Measurements from ENCODE around the gene GALNT2. TPM values are rescaled to one million over a fixed set of nuclear protein-coding genes. Genes with fewer than 3 reads are reported as not detected.

Gene GALNT2
- total and polyA plus RNA-seq, 12 donors, result 9.7 to 35.1 (median 25.8) TPM

DNA sequence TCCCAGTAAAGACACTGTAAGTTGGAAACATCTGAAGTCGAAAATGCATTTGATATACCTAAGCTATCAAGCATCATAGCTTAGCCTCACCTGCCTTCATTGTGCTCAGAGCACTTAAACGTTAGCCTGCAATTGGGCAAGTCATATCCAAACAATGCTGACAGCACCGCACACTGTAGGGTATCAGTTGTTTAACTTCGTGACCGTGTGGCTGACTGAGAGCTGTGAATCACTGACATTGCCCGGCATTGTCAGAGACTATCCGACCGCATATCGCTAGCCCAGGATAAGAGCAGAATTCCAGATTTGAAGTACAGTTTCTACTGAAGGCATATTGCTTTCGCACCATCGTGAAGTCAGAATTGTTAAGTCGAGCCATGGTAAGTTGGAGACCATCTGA, 41.5 kb downstream of the GALNT2 start:
- no peaks in the 10 kb centered on the region for H3K27me3 ChIP-seq
- peaks cover 8 to 67% (median 52%) of the 10 kb centered on the region in 9 donors for H3K4me1 ChIP-seq
- TF ChIP-seq, protein P1, sequence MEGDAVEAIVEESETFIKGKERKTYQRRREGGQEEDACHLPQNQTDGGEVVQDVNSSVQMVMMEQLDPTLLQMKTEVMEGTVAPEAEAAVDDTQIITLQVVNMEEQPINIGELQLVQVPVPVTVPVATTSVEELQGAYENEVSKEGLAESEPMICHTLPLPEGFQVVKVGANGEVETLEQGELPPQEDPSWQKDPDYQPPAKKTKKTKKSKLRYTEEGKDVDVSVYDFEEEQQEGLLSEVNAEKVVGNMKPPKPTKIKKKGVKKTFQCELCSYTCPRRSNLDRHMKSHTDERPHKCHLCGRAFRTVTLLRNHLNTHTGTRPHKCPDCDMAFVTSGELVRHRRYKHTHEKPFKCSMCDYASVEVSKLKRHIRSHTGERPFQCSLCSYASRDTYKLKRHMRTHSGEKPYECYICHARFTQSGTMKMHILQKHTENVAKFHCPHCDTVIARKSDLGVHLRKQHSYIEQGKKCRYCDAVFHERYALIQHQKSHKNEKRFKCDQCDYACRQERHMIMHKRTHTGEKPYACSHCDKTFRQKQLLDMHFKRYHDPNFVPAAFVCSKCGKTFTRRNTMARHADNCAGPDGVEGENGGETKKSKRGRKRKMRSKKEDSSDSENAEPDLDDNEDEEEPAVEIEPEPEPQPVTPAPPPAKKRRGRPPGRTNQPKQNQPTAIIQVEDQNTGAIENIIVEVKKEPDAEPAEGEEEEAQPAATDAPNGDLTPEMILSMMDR (IDR thresholded peaks at IDR 0.05), result no peak
- intact Hi-C loops (cut with DNase I), result loop anchor here in 2 of 10 donors (5.0 to 10.0 kb wide), 2 partner anchors 36 to 106 kb away; no protein-coding TSS in a partner anchor
- WGBS, 2 donors, result 96 to 97% methylated on average over 12 of the region's 12 CpGs
- H3K36me3 ChIP-seq, result peaks cover 0 to 3% (median 0%) of the 10 kb centered on the region in 9 donors
- no peak for DNase-seq
- H3K4me3 ChIP-seq, result no peak overlapping the region
- no peak overlapping the region for H3K27ac ChIP-seq
- no peaks in the 10 kb centered on the region for H3K9me3 ChIP-seq
- ATAC-seq, result no peak

DNA sequence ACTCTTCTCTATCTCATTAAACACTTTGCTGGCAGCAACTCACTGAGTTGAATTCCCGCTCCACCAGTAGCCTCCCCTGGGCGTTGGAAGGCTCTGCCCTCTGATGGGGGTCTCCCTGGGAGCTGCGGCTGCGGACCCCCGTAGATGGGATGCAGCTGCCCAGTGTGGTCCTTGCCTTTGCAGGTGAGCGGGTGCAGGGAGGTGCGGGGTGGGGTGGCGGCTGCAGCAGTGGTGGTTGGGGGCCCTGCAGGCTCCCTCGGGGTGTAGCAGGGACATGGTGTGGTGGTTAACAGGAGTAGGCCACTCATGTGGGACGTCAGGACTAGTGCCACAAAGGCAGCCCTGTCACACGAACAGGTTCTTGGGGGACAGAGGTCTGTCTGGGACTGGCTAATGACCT, 42.0 kb downstream of the GALNT2 start:
- Histone ChIP-seq H3K36me3 (peaks cover 0 to 8% (median 0%) of the 10 kb centered on the region in 9 donors), H3K27ac (no peak overlapping the region), H3K4me1 (peaks cover 8 to 67% (median 52%) of the 10 kb centered on the region in 9 donors), H3K27me3 (no peaks in the 10 kb centered on the region), H3K9me3 (no peaks in the 10 kb centered on the region), H3K4me3 (no peak overlapping the region)
- no peak for ATAC-seq
- DNase-seq, result no peak
- TF ChIP-seq, protein P1 (IDR thresholded peaks at IDR 0.05), result no peak
- 93 to 99% methylated on average over 11 of the region's 11 CpGs for WGBS, 2 donors
- intact Hi-C loops (cut with DNase I), result loop anchor here in 2 of 10 donors (5.0 to 10.0 kb wide), 2 partner anchors 37 to 106 kb away; no protein-coding TSS in a partner anchor

DNA sequence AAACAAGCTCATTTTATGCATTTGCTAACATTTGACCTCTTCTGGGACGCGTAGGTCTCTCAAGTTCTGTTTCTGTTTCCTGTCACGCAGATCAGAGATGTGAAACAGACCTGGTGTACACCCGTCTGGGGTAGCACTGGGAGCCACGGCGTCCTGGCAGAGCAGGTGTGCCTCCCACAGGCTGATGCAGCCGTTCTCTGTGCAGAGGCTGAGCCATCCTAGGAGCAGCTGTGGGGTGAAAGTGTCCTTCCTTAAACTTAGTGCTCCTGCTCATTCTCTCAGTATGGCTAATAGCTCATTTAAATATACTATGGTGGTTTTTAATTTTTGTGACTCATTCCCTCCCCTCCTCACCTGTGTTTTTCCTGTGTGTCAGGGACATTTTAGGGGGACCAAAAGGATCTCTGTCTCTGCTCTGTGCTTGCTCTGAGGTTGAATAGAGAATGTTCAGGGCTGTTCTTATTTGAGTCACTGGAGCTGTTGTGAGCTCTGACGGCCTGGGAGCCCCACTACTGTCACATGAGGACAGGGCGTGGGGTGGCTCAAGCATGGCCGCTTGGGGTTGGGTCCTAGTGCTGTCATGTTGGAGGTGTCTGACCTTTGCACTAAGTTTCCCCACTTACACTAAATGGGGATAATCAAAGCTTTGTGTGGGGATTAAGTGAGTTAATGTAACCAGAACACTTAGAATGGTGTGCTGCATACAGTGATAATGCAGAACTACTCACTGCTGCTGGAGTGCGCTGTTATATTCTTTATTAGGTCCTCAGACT, 43.0 kb downstream of the GALNT2 start:
- DNase-seq (no peak), ATAC-seq (no peak)
- peaks cover 0 to 9% (median 0%) of the 10 kb centered on the region in 9 donors for H3K36me3 ChIP-seq
- TF ChIP-seq, protein P1 (IDR thresholded peaks at IDR 0.05), result no peak
- no peaks in the 10 kb centered on the region for H3K9me3 ChIP-seq
- H3K27me3 ChIP-seq, result no peaks in the 10 kb centered on the region
- peaks cover 6 to 60% (median 47%) of the 10 kb centered on the region in 9 donors for H3K4me1 ChIP-seq
- H3K27ac ChIP-seq, result peak overlapping the region in 1 of 10 donors; percentile 15
- WGBS, 2 donors, result 71 to 73% methylated on average over 11 of the region's 11 CpGs
- no peak overlapping the region for H3K4me3 ChIP-seq
- intact Hi-C loops (cut with DNase I), result loop anchor here in 2 of 10 donors (5.0 to 10.0 kb wide), 2 partner anchors 38 to 105 kb away; no protein-coding TSS in a partner anchor

DNA sequence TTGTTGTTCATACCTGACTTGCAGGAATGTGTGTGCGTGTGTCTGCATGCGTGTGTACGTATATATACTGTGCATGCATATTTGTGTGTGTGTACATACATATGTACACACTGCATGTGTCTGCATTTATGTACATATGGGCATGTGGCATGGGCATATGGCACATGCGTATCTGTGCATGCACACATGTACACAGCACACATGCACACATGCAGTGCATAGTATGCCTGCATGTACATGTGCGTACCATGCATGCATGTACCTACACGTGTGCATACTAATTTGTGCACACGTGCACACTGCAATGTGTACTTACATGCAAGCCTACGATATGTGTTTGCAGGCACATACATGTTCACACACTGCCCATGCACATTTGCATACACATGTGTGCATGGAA, 43.9 kb downstream of the GALNT2 start:
- ATAC-seq (no peak), DNase-seq (no peak)
- no peak overlapping the region for H3K27ac ChIP-seq
- H3K4me1 ChIP-seq, result peaks cover 2 to 52% (median 38%) of the 10 kb centered on the region in 9 donors
- H3K27me3 ChIP-seq, result no peaks in the 10 kb centered on the region
- no peaks in the 10 kb centered on the region for H3K9me3 ChIP-seq
- H3K4me3 ChIP-seq, result no peak overlapping the region
- 91 to 98% methylated on average over 8 of the region's 8 CpGs for WGBS, 2 donors
- intact Hi-C loops (cut with DNase I), result no loop called here
- H3K36me3 ChIP-seq, result peaks cover 0 to 18% (median 0%) of the 10 kb centered on the region in 9 donors
- TF ChIP-seq, protein P1 (IDR thresholded peaks at IDR 0.05), result no peak

Measured in heart right ventricle (tissue), 16 donors.